ENCODE results near the gene GIMAP7. TPM values are rescaled to one million over a fixed set of nuclear protein-coding genes. Genes with fewer than 3 reads are reported as not detected.

The GIMAP7 gene
- polyA plus RNA-seq, 1 of the 3 experiments (the other 2 are of a cell fraction) = not detected

DNA sequence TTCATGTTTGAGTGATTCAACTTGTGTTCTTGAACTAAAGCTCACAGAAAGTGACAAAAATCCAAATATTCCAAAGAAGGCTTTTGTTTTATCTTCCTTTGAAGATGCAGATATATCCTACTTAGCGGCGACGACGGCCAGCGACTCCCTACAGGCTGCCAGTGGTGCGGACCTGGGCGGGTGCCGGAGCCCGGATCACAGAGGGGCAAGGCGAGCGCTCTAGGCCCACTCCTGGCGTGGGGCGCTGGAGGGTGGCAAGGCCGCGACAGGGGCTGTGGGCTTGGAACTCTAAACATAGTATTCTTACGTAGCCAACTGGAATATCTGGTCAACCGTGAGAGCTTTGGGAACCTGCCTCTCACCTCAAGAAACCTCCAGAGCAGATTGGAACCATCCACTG, 914 bp upstream of the GIMAP7 start:
- TF ChIP-seq JUND (IDR thresholded peaks at IDR 0.05) = no peak
- no peak for TF ChIP-seq TAF1 (IDR thresholded peaks at IDR 0.05; ENCODE audit: borderline replicate concordance, low read depth, low read length)
- TF ChIP-seq MAX (IDR thresholded peaks at IDR 0.05; ENCODE audit: low read depth) = no peak
- TF ChIP-seq FOSL2 (IDR thresholded peaks at IDR 0.05; ENCODE audit: borderline replicate concordance, low read depth) = no peak
- TF ChIP-seq SMC3 (IDR thresholded peaks at IDR 0.05; ENCODE audit: low read depth, low read length) = no peak
- TF ChIP-seq FOXM1 (IDR thresholded peaks at IDR 0.05; ENCODE audit: low read depth) = no peak
- Histone ChIP-seq H3K4me2 (no peak overlapping the region), H2AFZ (ENCODE audit: low read depth) (no peak overlapping the region), H3K27ac (ENCODE audit: low read depth in 2 of 2, low read length in 1 of 2) (no peak overlapping the region), H3K27me3 (ENCODE audit: insufficient read depth) (peaks cover 17% of the 10 kb centered on the region; the same call in 1 of the 2 replicates), H3K79me2 (ENCODE audit: insufficient read depth) (no peaks in the 10 kb centered on the region), H3F3A (replicated peaks; ENCODE audit: insufficient read depth) (no peaks in the 10 kb centered on the region), H3K9ac (no peak overlapping the region), H3K4me1 (ENCODE audit: control insufficient read depth in 1 of 2, insufficient read depth in 2 of 2, low read depth in 1 of 2, low read length in 1 of 2) (no peaks in the 10 kb centered on the region), H4K20me1 (ENCODE audit: insufficient read depth) (no peaks in the 10 kb centered on the region), H3K9me3 (no peaks in the 10 kb centered on the region), H3K36me3 (replicated peaks in 1 of 2; ENCODE audit: control insufficient read depth in 1 of 2, insufficient read depth in 2 of 2, low read length in 1 of 2) (no peaks in the 10 kb centered on the region), H3K9me2 (no peaks in the 10 kb centered on the region), H3K4me3 (ENCODE audit: low read depth in 2 of 2, low read length in 1 of 2) (no peak overlapping the region)
- ChIA-PET POLR2A (no interaction called here), CTCF (interaction anchor here (1.8 kb wide), 1 partner anchor 11 kb away, joined by 5 read pairs; no protein-coding TSS in a partner anchor)
- no peak for DNase-seq
- WGBS (ENCODE audit: low lambda C conversion rate) = 15% methylated on average over 16 of the region's 17 CpGs

- H4K20me1 ChIP-seq (ENCODE audit: insufficient read depth) = no peaks in the 10 kb centered on the region
- H3K9me2 ChIP-seq = no peaks in the 10 kb centered on the region
- peaks cover 17% of the 10 kb centered on the region; the same call in 1 of the 2 replicates for H3K27me3 ChIP-seq (ENCODE audit: insufficient read depth)
- no peaks in the 10 kb centered on the region for H3K79me2 ChIP-seq (ENCODE audit: insufficient read depth)
- no peak overlapping the region for H3K4me2 ChIP-seq
- no peak overlapping the region for H2AFZ ChIP-seq (ENCODE audit: low read depth)
- no peak overlapping the region for H3K4me3 ChIP-seq (ENCODE audit: low read depth in 2 of 2, low read length in 1 of 2)
- H3K9ac ChIP-seq = no peak overlapping the region
- ChIA-PET POLR2A (no interaction called here), CTCF (interaction anchor here (1.0 to 1.8 kb wide), 2 partner anchors 13 to 67 kb away, joined by 5 to 7 read pairs; no protein-coding TSS in a partner anchor)
- H3K36me3 ChIP-seq (replicated peaks in 1 of 2; ENCODE audit: control insufficient read depth in 1 of 2, insufficient read depth in 2 of 2, low read length in 1 of 2) = no peaks in the 10 kb centered on the region
- TF ChIP-seq FOXM1 (IDR thresholded peaks at IDR 0.05; ENCODE audit: low read depth) (no peak), USF1 (IDR thresholded peaks at IDR 0.05; ENCODE audit: borderline replicate concordance, low read depth) (no peak), RFX5 (IDR thresholded peaks at IDR 0.05; ENCODE audit: low read length) (no peak), TAF1 (IDR thresholded peaks at IDR 0.05; ENCODE audit: borderline replicate concordance, low read depth, low read length) (no peak), GABPA (IDR thresholded peaks at IDR 0.05; ENCODE audit: low read depth) (no peak), NRF1 (IDR thresholded peaks at IDR 0.05; ENCODE audit: low read depth, low read length) (no peak), FOXJ3 (CRISPR knock-in tag; IDR thresholded peaks at IDR 0.05) (no peak), IRF3 (IDR thresholded peaks at IDR 0.05; ENCODE audit: low read depth, low read length) (no peak)
- TF ChIP-seq, protein P1, sequence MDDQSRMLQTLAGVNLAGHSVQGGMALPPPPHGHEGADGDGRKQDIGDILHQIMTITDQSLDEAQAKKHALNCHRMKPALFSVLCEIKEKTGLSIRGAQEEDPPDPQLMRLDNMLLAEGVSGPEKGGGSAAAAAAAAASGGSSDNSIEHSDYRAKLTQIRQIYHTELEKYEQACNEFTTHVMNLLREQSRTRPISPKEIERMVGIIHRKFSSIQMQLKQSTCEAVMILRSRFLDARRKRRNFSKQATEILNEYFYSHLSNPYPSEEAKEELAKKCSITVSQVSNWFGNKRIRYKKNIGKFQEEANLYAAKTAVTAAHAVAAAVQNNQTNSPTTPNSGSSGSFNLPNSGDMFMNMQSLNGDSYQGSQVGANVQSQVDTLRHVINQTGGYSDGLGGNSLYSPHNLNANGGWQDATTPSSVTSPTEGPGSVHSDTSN (IDR thresholded peaks at IDR 0.05) = no peak
- H3K4me1 ChIP-seq (ENCODE audit: control insufficient read depth in 1 of 2, insufficient read depth in 2 of 2, low read depth in 1 of 2, low read length in 1 of 2) = no peaks in the 10 kb centered on the region
- DNase-seq = no peak
- H3K27ac ChIP-seq (ENCODE audit: low read depth in 2 of 2, low read length in 1 of 2) = no peak overlapping the region
- 2% methylated on average over 11 of the region's 11 CpGs for WGBS (ENCODE audit: low lambda C conversion rate)
- H3F3A ChIP-seq (replicated peaks; ENCODE audit: insufficient read depth) = no peaks in the 10 kb centered on the region
- H3K9me3 ChIP-seq = no peaks in the 10 kb centered on the region
Observed at GRCh38 chr7:150515248-150516147, 826 bp downstream of the GIMAP7 start.

All from SK-N-SH (cell line).